Astrocyte of the cerebellum (primary cell): Measurements from ENCODE around the gene TMEM108.

Experiments
- DNase-seq: peaks from one replicate; pipeline ENCODE4 v3.0.0-alpha.2; 2011; ENCODE audit warnings: low read depth
- H3K4me3 ChIP-seq: 2 replicates; pipeline ENCODE4 v1.5.1; 2011; ENCODE audit warnings: mild to moderate bottlenecking, low read depth, low read length, moderate library complexity
- in situ Hi-C: cut with HindIII; loops from 2 replicates; pipeline ENCODE4 v1.10.0; 2017; ENCODE audit warnings: low sequenced_read_pairs
- TF ChIP-seq, protein P1 (sequence below): IDR thresholded peaks from 2 replicates; pipeline ENCODE4 v1.5.1; 2012; ENCODE audit warnings: low read length, low read depth, moderate library complexity, mild to moderate bottlenecking; ENCODE audit errors: missing control alignments

TMEM108 gene

DNA sequence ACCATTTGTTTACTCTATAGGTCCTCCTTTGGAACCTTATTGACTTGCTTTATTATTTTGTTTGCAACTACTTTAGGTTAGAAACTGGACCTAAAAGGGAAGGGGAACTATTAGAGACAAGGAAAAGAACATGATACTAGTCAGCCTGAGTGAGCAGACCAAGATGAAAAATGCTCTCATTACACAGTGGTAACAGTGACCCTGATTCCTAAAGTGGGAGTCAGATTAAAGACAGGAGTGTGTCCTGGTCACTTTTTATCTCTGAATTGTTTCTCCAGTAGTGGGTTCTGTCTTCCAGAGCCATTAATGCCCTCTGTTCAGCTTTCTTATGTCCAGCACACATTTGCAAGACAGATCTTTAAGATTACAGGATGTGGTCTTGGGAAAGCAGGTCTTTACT lies 124.1 kb downstream of the TMEM108 start:
- in situ Hi-C loops = no loop called here
- no peak overlapping the region for H3K4me3 ChIP-seq
- no peak for DNase-seq
- TF ChIP-seq, protein P1, sequence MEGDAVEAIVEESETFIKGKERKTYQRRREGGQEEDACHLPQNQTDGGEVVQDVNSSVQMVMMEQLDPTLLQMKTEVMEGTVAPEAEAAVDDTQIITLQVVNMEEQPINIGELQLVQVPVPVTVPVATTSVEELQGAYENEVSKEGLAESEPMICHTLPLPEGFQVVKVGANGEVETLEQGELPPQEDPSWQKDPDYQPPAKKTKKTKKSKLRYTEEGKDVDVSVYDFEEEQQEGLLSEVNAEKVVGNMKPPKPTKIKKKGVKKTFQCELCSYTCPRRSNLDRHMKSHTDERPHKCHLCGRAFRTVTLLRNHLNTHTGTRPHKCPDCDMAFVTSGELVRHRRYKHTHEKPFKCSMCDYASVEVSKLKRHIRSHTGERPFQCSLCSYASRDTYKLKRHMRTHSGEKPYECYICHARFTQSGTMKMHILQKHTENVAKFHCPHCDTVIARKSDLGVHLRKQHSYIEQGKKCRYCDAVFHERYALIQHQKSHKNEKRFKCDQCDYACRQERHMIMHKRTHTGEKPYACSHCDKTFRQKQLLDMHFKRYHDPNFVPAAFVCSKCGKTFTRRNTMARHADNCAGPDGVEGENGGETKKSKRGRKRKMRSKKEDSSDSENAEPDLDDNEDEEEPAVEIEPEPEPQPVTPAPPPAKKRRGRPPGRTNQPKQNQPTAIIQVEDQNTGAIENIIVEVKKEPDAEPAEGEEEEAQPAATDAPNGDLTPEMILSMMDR = no peak

DNA sequence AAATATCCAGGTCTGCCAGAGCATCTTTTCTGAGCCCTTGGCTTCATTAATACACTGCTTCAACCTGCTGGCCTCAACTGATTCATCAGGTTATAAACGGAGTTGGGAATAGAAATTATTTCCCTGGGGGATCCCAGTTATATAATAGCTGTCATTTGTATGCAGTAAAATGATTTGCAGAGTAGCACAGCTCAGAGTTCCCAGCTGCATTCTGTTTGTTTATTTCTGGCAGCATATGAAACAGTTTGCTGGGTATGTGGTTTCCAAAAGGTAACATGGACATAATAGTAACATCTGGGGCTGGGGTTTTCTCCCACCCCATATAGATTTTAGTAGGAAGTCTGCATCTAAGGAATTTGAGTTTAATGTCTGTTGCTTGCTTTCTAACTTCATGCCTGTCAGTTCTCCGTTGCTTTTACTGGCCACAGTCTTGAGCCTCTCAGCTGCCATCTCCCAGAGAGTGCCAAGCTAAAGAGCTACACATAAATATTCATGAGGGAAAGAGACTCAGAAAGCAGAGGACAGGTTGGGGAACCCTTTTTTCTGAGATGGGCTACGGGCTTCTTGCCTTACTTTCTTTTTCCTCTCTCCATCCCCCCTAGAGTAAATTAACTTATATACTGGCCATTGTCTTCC lies 124.6 kb downstream of the TMEM108 start:
- DNase-seq = peak; percentile 5
- TF ChIP-seq, protein P1 = no peak
- in situ Hi-C loops = no loop called here
- H3K4me3 ChIP-seq = no peak overlapping the region

DNA sequence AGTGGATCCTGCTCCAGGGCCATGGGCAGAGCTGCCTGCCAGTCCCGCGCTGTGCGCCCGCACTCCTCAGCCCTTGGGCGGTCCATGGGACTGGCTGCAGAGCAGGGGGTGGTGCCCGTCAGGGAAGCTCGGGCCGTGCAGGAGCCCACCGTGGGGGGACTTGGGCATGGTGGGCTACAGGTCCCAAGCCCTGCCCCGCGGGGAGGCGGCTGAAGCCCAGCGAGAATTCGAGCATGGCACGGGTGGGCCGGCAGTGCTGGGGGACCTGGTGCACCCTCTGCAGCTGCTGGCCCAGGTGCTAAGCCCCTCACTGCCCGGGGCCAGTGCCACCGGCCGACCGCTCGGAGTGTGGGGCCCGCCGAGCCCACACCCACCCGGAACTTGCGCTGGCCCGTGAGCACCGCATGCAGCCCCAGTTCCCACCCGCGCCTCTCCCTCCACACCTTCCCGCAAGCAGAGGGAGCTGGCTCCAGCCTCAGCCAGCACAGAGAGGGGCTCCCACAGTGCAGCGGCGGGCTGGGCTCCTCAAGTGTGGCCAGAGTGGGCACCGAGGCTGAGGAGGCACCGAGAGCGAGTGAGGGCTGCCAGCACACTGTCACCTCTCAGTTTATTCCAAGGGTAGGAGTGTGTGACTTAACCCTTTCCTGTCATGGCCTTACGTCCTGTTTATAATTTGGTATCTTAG lies 129.3 kb downstream of the TMEM108 start:
- no peak for DNase-seq
- TF ChIP-seq, protein P1 = no peak
- in situ Hi-C loops = no loop called here
- no peak overlapping the region for H3K4me3 ChIP-seq

DNA sequence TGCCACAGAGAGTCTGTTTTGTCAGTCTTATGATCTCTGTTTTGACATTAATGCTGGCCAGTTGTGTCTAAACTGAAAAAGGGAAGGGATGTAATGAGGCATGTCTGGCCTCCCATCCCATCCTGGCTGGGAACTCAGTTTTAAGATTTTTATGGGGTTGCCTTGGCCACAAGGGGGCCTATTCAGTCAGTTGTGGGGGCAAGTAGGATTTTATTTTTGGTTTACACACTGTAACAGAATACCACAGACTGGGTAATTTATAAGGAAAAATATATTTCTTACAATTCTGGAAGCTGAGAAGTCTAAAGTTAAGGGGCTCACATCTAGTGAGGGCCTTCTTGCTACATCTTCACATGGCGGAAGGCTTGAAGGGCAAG lies 129.8 kb downstream of the TMEM108 start:
- no peak overlapping the region for H3K4me3 ChIP-seq
- TF ChIP-seq, protein P1 = no peak
- DNase-seq = no peak
- in situ Hi-C loops = no loop called here

DNA sequence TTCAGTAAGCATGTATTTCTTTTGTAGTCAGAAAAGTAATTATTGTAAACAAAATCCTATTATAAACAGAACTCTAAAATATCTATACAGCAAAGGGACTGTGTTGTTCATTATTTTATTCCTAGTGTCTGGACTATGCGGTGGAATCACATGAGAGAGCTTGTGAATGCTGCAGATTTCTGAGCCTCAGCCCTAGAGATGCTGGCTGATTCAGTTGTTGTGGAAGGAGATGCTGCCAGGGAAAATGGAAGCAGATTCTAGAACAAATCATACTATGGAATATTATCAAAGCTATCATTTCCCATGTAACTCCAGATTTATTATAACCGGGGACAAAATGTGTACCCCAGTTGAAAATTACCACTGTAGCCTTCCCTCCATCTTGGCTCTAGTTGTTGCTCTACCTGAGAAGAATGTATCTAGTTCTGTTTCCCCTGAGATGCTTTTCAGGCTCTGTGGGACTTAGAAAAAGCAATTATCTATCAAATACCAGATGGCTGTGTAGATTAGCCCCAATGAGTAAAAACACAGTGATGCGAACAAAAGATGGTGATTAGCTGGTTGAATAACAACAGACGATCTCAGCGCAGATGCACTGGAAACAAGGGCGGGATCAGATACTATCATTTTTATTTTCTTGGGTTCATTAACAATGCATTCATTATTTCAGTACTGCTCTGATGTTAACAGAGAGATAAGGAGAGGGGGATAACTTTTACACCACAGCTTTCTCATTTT lies 131.3 kb downstream of the TMEM108 start:
- DNase-seq = no peak
- no peak overlapping the region for H3K4me3 ChIP-seq
- TF ChIP-seq, protein P1 = no peak
- in situ Hi-C loops = no loop called here

DNA sequence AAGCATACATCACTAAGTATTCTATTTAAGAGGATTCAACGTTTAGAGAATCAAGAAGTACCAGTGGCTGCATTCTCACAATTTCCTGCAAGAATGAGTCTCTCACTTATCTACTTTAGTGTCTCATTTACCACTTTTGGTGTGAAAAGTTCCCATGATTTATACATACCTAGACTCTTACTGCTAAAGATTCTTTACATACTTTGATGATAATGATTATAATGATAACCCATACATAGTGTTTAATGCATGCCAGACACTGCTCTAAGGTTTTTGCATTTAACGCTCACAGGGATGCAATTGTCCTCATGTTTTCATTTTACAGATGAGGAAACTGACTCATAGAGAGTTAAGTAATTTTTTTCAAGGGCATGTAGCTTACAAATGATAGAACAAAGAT lies 133.6 kb downstream of the TMEM108 start:
- no peak overlapping the region for H3K4me3 ChIP-seq
- TF ChIP-seq, protein P1 = no peak
- DNase-seq = no peak
- in situ Hi-C loops = no loop called here
